HL-60 (cell line): ENCODE data around the gene RBM38.
A peak's percentile ranks its signal among the peaks of the same experiment; 100 is the strongest.

Experiments
- DNase-seq, 2 experiments: peaks; one replicate each; pipeline ENCODE4 v3.0.0-alpha.2; 2010 to 2020; ENCODE audit warnings: low read depth in 1 of 2, low spot score in 1 of 2
- H3K27ac ChIP-seq: fragments of 250-450 bp; sonication (Bioruptor Pico); replicated peaks from 2 replicates; pipeline ENCODE4 v1.5.1; 2020; ENCODE audit warnings: mild to moderate bottlenecking, moderate library complexity
- H3K27me3 ChIP-seq: fragments of 250-450 bp; sonication (Bioruptor Pico); 2 replicates; pipeline ENCODE4 v1.5.1; 2021; ENCODE audit warnings: mild to moderate bottlenecking, moderate library complexity; ENCODE audit not compliant: insufficient read depth, poor library complexity, severe bottlenecking
- H3K4me3 ChIP-seq: replicated peaks from 2 replicates; pipeline ENCODE4 v1.5.1; 2011; ENCODE audit warnings: mild to moderate bottlenecking, control low read depth, low read length; ENCODE audit not compliant: insufficient read depth
- CTCF ChIP-seq: IDR thresholded peaks from one replicate; pipeline ENCODE4 v1.5.1; 2011; ENCODE audit warnings: low read length, control low read depth, inconsistent platforms; ENCODE audit not compliant: insufficient read depth
- GABPA ChIP-seq: IDR thresholded peaks from 2 replicates; pipeline ENCODE4 v1.6.1; 2012; ENCODE audit warnings: low read depth
- POLR2AphosphoS5 ChIP-seq: IDR thresholded peaks from 2 replicates; pipeline ENCODE4 v1.6.1; 2012; ENCODE audit warnings: low read depth
- REST ChIP-seq: IDR thresholded peaks from 2 replicates; pipeline ENCODE4 v1.6.1; 2012; ENCODE audit warnings: low read depth; ENCODE audit not compliant: insufficient replicate concordance
- SPI1 ChIP-seq: IDR thresholded peaks from 2 replicates; pipeline ENCODE4 v1.6.1; 2012; ENCODE audit warnings: low read depth, mild to moderate bottlenecking, borderline replicate concordance

RBM38 gene

GRCh38 chr20:57456116-57456515 lies 64.9 kb downstream of the RBM38 start:
- Histone ChIP-seq H3K27me3 (no peaks in the 10 kb centered on the region), H3K4me3 (no peak overlapping the region), H3K27ac (no peak overlapping the region)
- TF ChIP-seq REST (no peak), POLR2AphosphoS5 (no peak), SPI1 (no peak), CTCF (no peak), GABPA (no peak)
- DNase-seq: no peak

- DNase-seq: no peak
- no peak overlapping the region for H3K4me3 ChIP-seq
- no peaks in the 10 kb centered on the region for H3K27me3 ChIP-seq
- TF ChIP-seq REST (no peak), POLR2AphosphoS5 (no peak), GABPA (no peak), SPI1 (no peak), CTCF (no peak)
- H3K27ac ChIP-seq: no peak overlapping the region
Observed at GRCh38 chr20:57457243-57458095, 66.3 kb downstream of the RBM38 start.

- no peak for TF ChIP-seq GABPA
- peak; percentile 61; the same call in 1 of the 2 replicates for TF ChIP-seq SPI1
- H3K27me3 ChIP-seq: no peaks in the 10 kb centered on the region
- H3K4me3 ChIP-seq: no peak overlapping the region
- no peak overlapping the region for H3K27ac ChIP-seq
- no peak for DNase-seq
Observed at GRCh38 chr20:57458400-57459160, 67.4 kb downstream of the RBM38 start.
